H9 (cell line): ENCODE data around the gene PDK2. TPM values are rescaled to one million over a fixed set of nuclear protein-coding genes. Genes with fewer than 3 reads are reported as not detected.

ENCODE experiments used
- DNase-seq: peaks from one replicate; pipeline ENCODE4 v3.0.0-alpha.2; 2017
- H2AFZ ChIP-seq: one replicate; pipeline ENCODE4 v1.6.1; 2013; ENCODE audit warnings: mild to moderate bottlenecking, low read length, control low read depth, moderate library complexity
- H2AK5ac ChIP-seq: 2 replicates; pipeline ENCODE4 v1.6.1; 2013; ENCODE audit warnings: low read length, control low read depth, mixed read lengths; ENCODE audit not compliant: insufficient read length
- H2BK120ac ChIP-seq: one replicate; pipeline ENCODE4 v1.6.1; 2013; ENCODE audit warnings: low read depth, mild to moderate bottlenecking, low read length, control low read depth, inconsistent platforms; ENCODE audit not compliant: poor library complexity, severe bottlenecking
- H2BK12ac ChIP-seq: 2 replicates; pipeline ENCODE4 v1.6.1; 2013; ENCODE audit warnings: low read length, control low read depth, mixed read lengths, low read depth; ENCODE audit not compliant: insufficient read length
- H2BK15ac ChIP-seq: 2 replicates; pipeline ENCODE4 v1.6.1; 2013; ENCODE audit warnings: low read depth, low read length, control low read depth
- H2BK20ac ChIP-seq: one replicate; pipeline ENCODE4 v1.6.1; 2013; ENCODE audit warnings: low read depth, mild to moderate bottlenecking, low read length, control low read depth, inconsistent platforms; ENCODE audit not compliant: poor library complexity, severe bottlenecking
- H2BK5ac ChIP-seq: 2 replicates; pipeline ENCODE4 v1.6.1; 2013; ENCODE audit warnings: low read length, control low read depth, mixed read lengths; ENCODE audit not compliant: insufficient read length
- H3K14ac ChIP-seq: 2 replicates; pipeline ENCODE4 v1.6.1; 2013; ENCODE audit warnings: low read length, control low read depth; ENCODE audit not compliant: insufficient read depth
- H3K18ac ChIP-seq: 2 replicates; pipeline ENCODE4 v1.6.1; 2013; ENCODE audit warnings: low read depth, mild to moderate bottlenecking, mixed read lengths, low read length, control low read depth; ENCODE audit not compliant: insufficient read length
- H3K23ac ChIP-seq: 2 replicates; pipeline ENCODE4 v1.6.1; 2013; ENCODE audit warnings: low read length, control low read depth, mixed read lengths, low read depth; ENCODE audit not compliant: insufficient read length
- H3K23me2 ChIP-seq: 2 replicates; pipeline ENCODE4 v1.6.1; 2013; ENCODE audit warnings: low read depth, mild to moderate bottlenecking, mixed read lengths, low read length, control low read depth; ENCODE audit not compliant: insufficient read length, poor library complexity, severe bottlenecking
- H3K27ac ChIP-seq: 2 replicates; pipeline ENCODE4 v1.5.1; 2013; ENCODE audit warnings: low read length, control low read depth, mixed read lengths, low read depth; ENCODE audit not compliant: insufficient read length
- H3K27me3 ChIP-seq: 2 replicates; pipeline ENCODE4 v1.6.1; 2013; ENCODE audit warnings: low read length, control low read depth, inconsistent platforms; ENCODE audit not compliant: insufficient read depth
- H3K4ac ChIP-seq: 2 replicates; pipeline ENCODE4 v1.6.1; 2013; ENCODE audit warnings: low read depth, mild to moderate bottlenecking, control low read depth, inconsistent platforms, low read length, moderate library complexity
- H3K4me1 ChIP-seq: 2 replicates; pipeline ENCODE4 v1.6.1; 2013; ENCODE audit warnings: low read length, control low read depth, inconsistent platforms; ENCODE audit not compliant: insufficient read depth
- H3K4me2 ChIP-seq: 2 replicates; pipeline ENCODE4 v1.6.1; 2013; ENCODE audit warnings: low read length, control low read depth, mixed read lengths; ENCODE audit not compliant: insufficient read length, insufficient read depth
- H3K56ac ChIP-seq: 2 replicates; pipeline ENCODE4 v1.6.1; 2013; ENCODE audit warnings: low read depth, mild to moderate bottlenecking, mixed read lengths, low read length, control low read depth; ENCODE audit not compliant: insufficient read length
- H3K79me1 ChIP-seq: 2 replicates; pipeline ENCODE4 v1.6.1; 2013; ENCODE audit warnings: low read depth, mild to moderate bottlenecking, moderate library complexity, low read length, control low read depth, inconsistent platforms; ENCODE audit not compliant: insufficient read depth, poor library complexity, severe bottlenecking
- H3K79me2 ChIP-seq: 2 replicates; pipeline ENCODE4 v1.6.1; 2013; ENCODE audit warnings: low read length, control low read depth, inconsistent platforms; ENCODE audit not compliant: insufficient read depth
- H3K9ac ChIP-seq: 2 replicates; pipeline ENCODE4 v1.6.1; 2013; ENCODE audit warnings: low read length, control low read depth, mixed read lengths; ENCODE audit not compliant: insufficient read length; ENCODE audit errors: extremely low read depth
- H3K9me3 ChIP-seq: one replicate; pipeline ENCODE4 v1.6.1; 2013; ENCODE audit warnings: low read depth, low read length, inconsistent platforms; ENCODE audit not compliant: control insufficient read depth
- H3T11ph ChIP-seq: one replicate; pipeline ENCODE4 v1.6.1; 2013; ENCODE audit warnings: mild to moderate bottlenecking, low read length, control low read depth, inconsistent platforms
- H4K20me1 ChIP-seq: one replicate; pipeline ENCODE4 v1.6.1; 2013; ENCODE audit not compliant: control insufficient read depth, insufficient read length, insufficient read depth
- H4K5ac ChIP-seq: 2 replicates; pipeline ENCODE4 v1.6.1; 2013; ENCODE audit warnings: low read depth, mild to moderate bottlenecking, mixed read lengths, low read length, control low read depth; ENCODE audit not compliant: insufficient read length
- H4K8ac ChIP-seq: replicated peaks from 2 replicates; pipeline ENCODE4 v1.6.1; 2013; ENCODE audit warnings: low read length, control low read depth, mixed read lengths, low read depth; ENCODE audit not compliant: insufficient read length
- H4K91ac ChIP-seq: 2 replicates; pipeline ENCODE4 v1.6.1; 2013; ENCODE audit warnings: low read depth, mild to moderate bottlenecking, moderate library complexity, mixed read lengths, low read length, control low read depth; ENCODE audit not compliant: insufficient read length
- H3K27ac Mint-ChIP-seq, 3 experiments: 2 replicates in 2 of 3; 3 replicates in 1 of 3; pipeline ENCODE4 v1.8.0; 2020 to 2021; ENCODE audit warnings: mixed read lengths in 3 of 3, mild to moderate bottlenecking in 1 of 3, moderate library complexity in 1 of 3
- H3K27me3 Mint-ChIP-seq: 2 replicates; pipeline ENCODE4 v1.8.0; 2021; ENCODE audit warnings: low read depth, mild to moderate bottlenecking, moderate library complexity, mixed read lengths
- H3K36me3 Mint-ChIP-seq, 3 experiments: 2 replicates in 2 of 3; 3 replicates in 1 of 3; pipeline ENCODE4 v1.8.0; 2020 to 2021; ENCODE audit warnings: low read depth in 3 of 3, mixed read lengths in 3 of 3; ENCODE audit not compliant: insufficient read depth in 1 of 3
- H3K4me1 Mint-ChIP-seq, 2 experiments: 2 replicates each; pipeline ENCODE4 v1.8.0; 2020; ENCODE audit warnings: mixed read lengths in 2 of 2
- H3K4me3 Mint-ChIP-seq, 2 experiments: 2 replicates in 1 of 2; 3 replicates in 1 of 2; pipeline ENCODE4 v1.8.0; 2020 to 2021; ENCODE audit warnings: mild to moderate bottlenecking in 2 of 2, mixed read lengths in 2 of 2, moderate library complexity in 1 of 2
- H3K9me3 Mint-ChIP-seq, 2 experiments: 2 replicates in 1 of 2; 3 replicates in 1 of 2; pipeline ENCODE4 v1.8.0; 2020; ENCODE audit warnings: mild to moderate bottlenecking in 2 of 2, mixed read lengths in 2 of 2, moderate library complexity in 1 of 2
- WGBS: extraction: QIAGEN DNeasy Blood & Tissue Kit; methylation state at CpG from one replicate; pipeline ENCODE4 v1.1.7; 2013; ENCODE audit warnings: missing lambda C conversion rate, low lambda C conversion rate, mixed read lengths; ENCODE audit not compliant: insufficient read length; ENCODE audit errors: extremely low coverage; 5-methylcytosine and 5-hydroxymethylcytosine counted together
- total RNA-seq: library from RNA; stranded (reverse); gene quantifications from 2 replicates; pipeline ENCODE4 v1.2.1, GENCODE V29; 2021
- TF ChIP-seq, protein P1 (sequence below): fragments of 200-600 bp; sonication (generic); conservative IDR thresholded peaks from 3 replicates; pipeline ENCODE4 v1.8.0; 2021; ENCODE audit warnings: antibody characterized with exemption, mild to moderate bottlenecking

Gene PDK2
- total RNA-seq, 1 experiment from 2014 or later: 19.9 TPM

DNA sequence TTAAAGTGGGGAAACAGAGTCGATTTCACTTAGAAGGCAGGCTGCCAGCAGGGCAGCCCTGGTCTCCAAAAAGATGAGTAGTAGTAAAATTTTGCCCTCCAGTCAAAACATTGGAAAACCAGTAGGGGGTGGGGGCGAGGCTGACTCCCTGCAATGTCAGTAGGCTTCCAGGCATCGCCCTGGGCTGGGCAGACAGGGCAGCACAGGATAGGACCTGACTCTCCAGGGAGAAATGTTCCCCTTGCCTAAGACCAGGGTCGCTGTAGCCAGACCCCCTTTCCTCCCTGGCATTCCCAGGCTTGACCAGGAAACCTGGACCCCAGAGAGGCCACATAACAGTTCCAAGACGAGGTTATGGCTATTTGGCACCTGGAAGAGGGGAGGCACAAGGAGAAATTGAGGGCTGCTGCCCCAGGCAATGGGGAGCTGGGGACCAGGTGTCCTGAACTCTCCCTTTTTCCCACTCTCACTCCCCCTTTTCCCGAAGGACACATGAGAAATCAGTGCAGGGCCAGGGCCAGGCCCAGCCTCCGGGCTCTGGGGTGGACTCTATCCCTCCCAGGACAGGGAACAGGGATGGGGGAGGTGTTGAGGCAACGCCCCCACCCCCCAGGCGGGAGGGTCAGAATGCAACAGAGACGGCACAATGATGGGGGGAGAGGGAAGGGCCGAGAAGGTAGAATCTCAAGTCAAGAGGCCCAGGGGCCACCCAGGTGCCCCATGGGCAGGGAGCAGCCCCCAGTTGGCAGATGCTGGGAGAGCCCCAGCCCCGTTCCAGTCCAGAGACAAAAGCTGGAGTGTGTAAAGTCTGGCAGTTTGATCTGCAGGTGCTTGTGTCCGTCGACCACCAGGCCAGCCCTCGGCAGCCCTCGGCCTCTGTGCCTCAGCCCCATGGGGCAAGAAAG lies 39.3 kb downstream of the PDK2 start:
- Mint-ChIP-seq H3K27ac (no peak overlapping the region), H3K36me3 (peaks cover 12 to 36% (median 32%) of the 10 kb centered on the region in 3 experiments; a peak in 6 of 7 replicates)
- peaks cover 2% of the 10 kb centered on the region for H4K20me1 ChIP-seq

More for the DNA sequence above, 39.3 kb downstream of the PDK2 start:
- WGBS: no CpG with 5 or more reads among the region's 16 CpGs
- no peaks in the 10 kb centered on the region for H3K79me1 ChIP-seq
- DNase-seq: no peak
- no peak overlapping the region for H3K4ac ChIP-seq
- no peak overlapping the region for H2BK20ac ChIP-seq
- no peaks in the 10 kb centered on the region for H3K9me3 ChIP-seq
- H4K91ac ChIP-seq: no peak overlapping the region
- H2BK15ac ChIP-seq: no peak overlapping the region
- H4K5ac ChIP-seq: no peak overlapping the region
- peaks cover 19 to 40% of the 10 kb centered on the region in 2 experiments for H3K4me1 Mint-ChIP-seq
- H3K79me2 ChIP-seq: no peaks in the 10 kb centered on the region
- no peak overlapping the region for H3K18ac ChIP-seq
- H3K27me3 Mint-ChIP-seq: peaks cover 26% of the 10 kb centered on the region
- no peaks in the 10 kb centered on the region; the same call in 1 of the 2 replicates for H3K27me3 ChIP-seq
- H2BK120ac ChIP-seq: no peak overlapping the region
- TF ChIP-seq, protein P1, sequence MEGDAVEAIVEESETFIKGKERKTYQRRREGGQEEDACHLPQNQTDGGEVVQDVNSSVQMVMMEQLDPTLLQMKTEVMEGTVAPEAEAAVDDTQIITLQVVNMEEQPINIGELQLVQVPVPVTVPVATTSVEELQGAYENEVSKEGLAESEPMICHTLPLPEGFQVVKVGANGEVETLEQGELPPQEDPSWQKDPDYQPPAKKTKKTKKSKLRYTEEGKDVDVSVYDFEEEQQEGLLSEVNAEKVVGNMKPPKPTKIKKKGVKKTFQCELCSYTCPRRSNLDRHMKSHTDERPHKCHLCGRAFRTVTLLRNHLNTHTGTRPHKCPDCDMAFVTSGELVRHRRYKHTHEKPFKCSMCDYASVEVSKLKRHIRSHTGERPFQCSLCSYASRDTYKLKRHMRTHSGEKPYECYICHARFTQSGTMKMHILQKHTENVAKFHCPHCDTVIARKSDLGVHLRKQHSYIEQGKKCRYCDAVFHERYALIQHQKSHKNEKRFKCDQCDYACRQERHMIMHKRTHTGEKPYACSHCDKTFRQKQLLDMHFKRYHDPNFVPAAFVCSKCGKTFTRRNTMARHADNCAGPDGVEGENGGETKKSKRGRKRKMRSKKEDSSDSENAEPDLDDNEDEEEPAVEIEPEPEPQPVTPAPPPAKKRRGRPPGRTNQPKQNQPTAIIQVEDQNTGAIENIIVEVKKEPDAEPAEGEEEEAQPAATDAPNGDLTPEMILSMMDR: no peak
- H4K8ac ChIP-seq: no peak overlapping the region
- H2AK5ac ChIP-seq: no peak overlapping the region
- no peak overlapping the region for H3T11ph ChIP-seq
- peaks cover 4% of the 10 kb centered on the region for H3K23me2 ChIP-seq
- H3K27ac ChIP-seq: no peak overlapping the region
- H3K9ac ChIP-seq: no peak overlapping the region
- H3K23ac ChIP-seq: no peak overlapping the region
- peak overlapping the region in 1 of 2 experiments; percentile 58; a peak in 2 of 5 replicates for H3K4me3 Mint-ChIP-seq
- peaks cover 5% of the 10 kb centered on the region; the same call in 1 of the 2 replicates for H3K4me1 ChIP-seq
- H3K4me2 ChIP-seq: no peak overlapping the region
- H2BK12ac ChIP-seq: no peak overlapping the region
- no peak overlapping the region for H3K14ac ChIP-seq
- no peak overlapping the region for H2AFZ ChIP-seq
- H3K9me3 Mint-ChIP-seq: no peaks in the 10 kb centered on the region; a peak in 1 of 5 replicates
- no peak overlapping the region for H2BK5ac ChIP-seq
- H3K56ac ChIP-seq: no peak overlapping the region
